HL-60 (cell line): ENCODE data around the gene DMD.

Experiments used
- CTCF ChIP-seq: IDR thresholded peaks from one replicate; pipeline ENCODE4 v1.5.1; 2011; ENCODE audit warnings: low read length, control low read depth, inconsistent platforms; ENCODE audit not compliant: insufficient read depth
- POLR2AphosphoS5 ChIP-seq: IDR thresholded peaks from 2 replicates; pipeline ENCODE4 v1.6.1; 2012; ENCODE audit warnings: low read depth
- TF ChIP-seq, protein P1 (sequence below): IDR thresholded peaks from 2 replicates; pipeline ENCODE4 v1.6.1; 2012; ENCODE audit warnings: low read depth; ENCODE audit not compliant: insufficient replicate concordance

DNA sequence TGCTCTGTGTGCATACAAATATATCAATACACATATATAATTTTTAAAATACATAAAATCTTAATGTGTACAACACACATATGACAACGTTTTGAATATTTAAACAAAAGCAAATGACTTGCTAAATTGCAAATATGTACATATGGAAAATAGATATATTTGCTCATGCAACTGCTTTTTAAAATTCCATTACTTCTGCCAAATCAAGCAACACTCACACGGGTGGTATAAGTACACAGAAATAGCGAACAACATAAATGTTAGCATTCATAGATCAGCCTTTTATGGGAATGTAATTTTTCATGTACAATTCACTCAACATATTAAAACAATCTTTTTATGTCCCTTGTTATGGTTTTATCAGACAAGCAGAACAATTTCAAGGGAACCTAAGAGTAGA, 116.3 kb downstream of the DMD start:
- no peak for TF ChIP-seq CTCF
- no peak for TF ChIP-seq POLR2AphosphoS5
- TF ChIP-seq, protein P1, sequence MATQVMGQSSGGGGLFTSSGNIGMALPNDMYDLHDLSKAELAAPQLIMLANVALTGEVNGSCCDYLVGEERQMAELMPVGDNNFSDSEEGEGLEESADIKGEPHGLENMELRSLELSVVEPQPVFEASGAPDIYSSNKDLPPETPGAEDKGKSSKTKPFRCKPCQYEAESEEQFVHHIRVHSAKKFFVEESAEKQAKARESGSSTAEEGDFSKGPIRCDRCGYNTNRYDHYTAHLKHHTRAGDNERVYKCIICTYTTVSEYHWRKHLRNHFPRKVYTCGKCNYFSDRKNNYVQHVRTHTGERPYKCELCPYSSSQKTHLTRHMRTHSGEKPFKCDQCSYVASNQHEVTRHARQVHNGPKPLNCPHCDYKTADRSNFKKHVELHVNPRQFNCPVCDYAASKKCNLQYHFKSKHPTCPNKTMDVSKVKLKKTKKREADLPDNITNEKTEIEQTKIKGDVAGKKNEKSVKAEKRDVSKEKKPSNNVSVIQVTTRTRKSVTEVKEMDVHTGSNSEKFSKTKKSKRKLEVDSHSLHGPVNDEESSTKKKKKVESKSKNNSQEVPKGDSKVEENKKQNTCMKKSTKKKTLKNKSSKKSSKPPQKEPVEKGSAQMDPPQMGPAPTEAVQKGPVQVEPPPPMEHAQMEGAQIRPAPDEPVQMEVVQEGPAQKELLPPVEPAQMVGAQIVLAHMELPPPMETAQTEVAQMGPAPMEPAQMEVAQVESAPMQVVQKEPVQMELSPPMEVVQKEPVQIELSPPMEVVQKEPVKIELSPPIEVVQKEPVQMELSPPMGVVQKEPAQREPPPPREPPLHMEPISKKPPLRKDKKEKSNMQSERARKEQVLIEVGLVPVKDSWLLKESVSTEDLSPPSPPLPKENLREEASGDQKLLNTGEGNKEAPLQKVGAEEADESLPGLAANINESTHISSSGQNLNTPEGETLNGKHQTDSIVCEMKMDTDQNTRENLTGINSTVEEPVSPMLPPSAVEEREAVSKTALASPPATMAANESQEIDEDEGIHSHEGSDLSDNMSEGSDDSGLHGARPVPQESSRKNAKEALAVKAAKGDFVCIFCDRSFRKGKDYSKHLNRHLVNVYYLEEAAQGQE = no peak
